ENCODE measurements around the gene SPIN3. TPM values are rescaled to one million over a fixed set of nuclear protein-coding genes. Genes with fewer than 3 reads are reported as not detected.

SPIN3 gene
- total and polyA plus RNA-seq, 2 of the 8 experiments (the other 6 are each of a cell fraction or from before 2014, with no cell fraction given), result 9.1 to 13.3 TPM

DNA sequence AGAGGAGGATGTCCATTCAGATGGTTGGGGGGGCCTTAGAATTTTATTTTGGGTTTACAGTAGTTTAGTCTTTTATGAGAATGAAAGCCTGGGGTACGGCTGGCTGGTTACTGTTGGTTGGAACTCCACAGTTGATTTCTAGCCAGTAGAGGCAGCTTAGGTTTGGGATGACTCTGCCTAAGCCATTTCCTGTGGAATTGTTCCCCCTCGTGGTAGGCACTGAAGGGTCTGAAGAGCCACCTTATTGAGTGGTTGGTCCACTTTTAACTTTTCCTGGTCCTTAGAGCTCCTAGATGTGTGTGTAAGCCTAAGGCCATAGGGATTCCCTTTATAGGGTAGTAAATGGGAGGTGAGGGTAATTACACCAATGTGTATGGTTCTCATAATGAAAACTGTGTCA, 19.7 kb downstream of the SPIN3 start:
- no peak overlapping the region for H3K4me3 ChIP-seq (ENCODE audit: extremely low read depth in 1 of 4, insufficient read depth in 2 of 4, low read depth in 3 of 4, low read length in 4 of 4)
- H2AK5ac ChIP-seq (ENCODE audit: low read depth, low read length), result no peak overlapping the region
- H3K36me3 ChIP-seq (ENCODE audit: control insufficient read depth in 2 of 4, insufficient read depth in 4 of 4, low read length in 3 of 4), result peaks cover 0 to 21% (median 8%) of the 10 kb centered on the region in 4 experiments; a peak in 3 of 8 replicates
- H2BK20ac ChIP-seq (ENCODE audit: low read length), result no peak overlapping the region
- no peak overlapping the region for H2AFZ ChIP-seq (ENCODE audit: low read length)
- no peaks in the 10 kb centered on the region for H4K20me1 ChIP-seq (replicated peaks in 1 of 2; ENCODE audit: control insufficient read depth in 1 of 2, insufficient read depth in 2 of 2, low read length in 2 of 2)
- POLR2A ChIA-PET (ENCODE audit: partially characterized antibody), result no interaction called here
- no peak overlapping the region for H3K56ac ChIP-seq (replicated peaks; ENCODE audit: insufficient read length, low read depth, low read length)
- H4K8ac ChIP-seq (ENCODE audit: extremely low read depth, insufficient read depth, low read length), result no peak overlapping the region
- H3K23ac ChIP-seq (ENCODE audit: insufficient read length), result no peak overlapping the region
- H3K23me2 ChIP-seq (ENCODE audit: low read depth, low read length), result no peaks in the 10 kb centered on the region
- H3K9me3 ChIP-seq (ENCODE audit: insufficient read depth in 2 of 2, low read depth in 1 of 2, low read length in 1 of 2), result no peaks in the 10 kb centered on the region
- H3K9ac ChIP-seq (replicated peaks in 1 of 4; ENCODE audit: extremely low read depth in 1 of 4, low read depth in 3 of 4, low read length in 3 of 4), result no peak overlapping the region
- no peak for FAIRE-seq
- H3K4me2 ChIP-seq (ENCODE audit: insufficient read depth in 1 of 2, low read depth in 2 of 2, low read length in 2 of 2), result no peak overlapping the region
- H3K18ac ChIP-seq (ENCODE audit: extremely low read depth, low read length), result no peak overlapping the region
- no peaks in the 10 kb centered on the region for H3K79me1 ChIP-seq (ENCODE audit: low read depth, low read length)
- H3K27me3 ChIP-seq (replicated peaks in 1 of 4; ENCODE audit: control insufficient read depth in 3 of 4, extremely low read depth in 1 of 4, insufficient read depth in 3 of 4, low read length in 3 of 4), result no peaks in the 10 kb centered on the region
- CTCF ChIA-PET (ENCODE audit: partially characterized antibody), result no interaction called here
- no peak overlapping the region for H2BK120ac ChIP-seq (replicated peaks; ENCODE audit: low read depth, low read length)
- no peaks in the 10 kb centered on the region for H3K4me1 ChIP-seq (replicated peaks in 1 of 4; ENCODE audit: control insufficient read depth in 3 of 4, insufficient read depth in 4 of 4, low read length in 3 of 4)
- H2BK15ac ChIP-seq (ENCODE audit: low read length), result no peak overlapping the region
- no peak overlapping the region for H3K27ac ChIP-seq (ENCODE audit: low read depth, low read length)
- no peak overlapping the region for H3K14ac ChIP-seq (ENCODE audit: insufficient read length)
- no peaks in the 10 kb centered on the region for H3K79me2 ChIP-seq (ENCODE audit: control insufficient read depth in 1 of 2, insufficient read depth in 2 of 2, low read length in 2 of 2)
- no peak overlapping the region for H3K4ac ChIP-seq (replicated peaks; ENCODE audit: insufficient read length, low read depth, low read length)
- DNase-seq (ENCODE audit: low read depth in 1 of 2, low spot score in 2 of 2), result no peak
- WGBS, 2 experiments (ENCODE audit: extremely low coverage in 1 of 2, insufficient coverage in 1 of 2, insufficient read length in 1 of 2, insufficient replicate concordance in 2 of 2, low coverage in 1 of 2, low lambda C conversion rate in 2 of 2, missing lambda C conversion rate in 1 of 2), result 94% methylated on average over 2 of the region's 2 CpGs; no CpG with 5 or more reads in 1 of the 2 experiments
- no peak overlapping the region for H4K91ac ChIP-seq (replicated peaks; ENCODE audit: insufficient read length, low read length)
- no peak overlapping the region for H2BK5ac ChIP-seq (ENCODE audit: low read depth, low read length)
- H2BK12ac ChIP-seq (ENCODE audit: low read depth, low read length), result no peak overlapping the region
- no peak overlapping the region for H4K5ac ChIP-seq (ENCODE audit: insufficient read length, low read depth, low read length)
- TF ChIP-seq SP2 (IDR thresholded peaks at IDR 0.05; ENCODE audit: low read length), result no peak
- no peak for TF ChIP-seq NANOG (IDR thresholded peaks at IDR 0.05; ENCODE audit: insufficient read depth, low read depth, low read length, poor library complexity, severe bottlenecking)
- no peak for TF ChIP-seq SP1 (IDR thresholded peaks at IDR 0.05; ENCODE audit: low read depth, low read length)
- no peak for TF ChIP-seq SIRT6 (IDR thresholded peaks at IDR 0.05; ENCODE audit: low read length)
- TF ChIP-seq SRF (IDR thresholded peaks at IDR 0.05; ENCODE audit: low read depth, low read length), result no peak
- TF ChIP-seq KDM4A (IDR thresholded peaks at IDR 0.05; ENCODE audit: low read depth, low read length, severe bottlenecking), result no peak
- no peak for TF ChIP-seq SAP30 (IDR thresholded peaks at IDR 0.05; ENCODE audit: insufficient read depth, insufficient replicate concordance, low read length)
- no peak for TF ChIP-seq EZH2 (IDR thresholded peaks at IDR 0.05; ENCODE audit: low read depth, low read length, severe bottlenecking)
- no peak for TF ChIP-seq JUND (IDR thresholded peaks at IDR 0.05; ENCODE audit: low read length)
- TF ChIP-seq CTCF (IDR thresholded peaks at IDR 0.05; ENCODE audit: control extremely low read depth in 1 of 3, insufficient read depth in 1 of 3, low read depth in 1 of 3, low read length in 3 of 3), result no peak
- no peak for TF ChIP-seq RXRA (IDR thresholded peaks at IDR 0.05; ENCODE audit: insufficient read depth, low read depth, low read length)

All from H1 (cell line).